A549 (cell line): Measurements from ENCODE around the gene N4BP2. TPM values are rescaled to one million over a fixed set of nuclear protein-coding genes. Genes with fewer than 3 reads are reported as not detected.

Source experiments
- ATAC-seq, 2 experiments: fragments of 200-7000 bp in 1 of 2; fragments of >200 bp in 1 of 2; cut with Nextera tagmentation in 1 of 2; cut with Tn5 transposase in 1 of 2; 3 replicates each; pipeline versions ENCODE4 v1.8.0 to v1.9.1; 2018 to 2020; ENCODE audit warnings: mild to moderate bottlenecking in 1 of 2, moderate library complexity in 1 of 2
- CTCF ChIA-PET: fragments of 300-600 bp; sonication (Branson Sonifier 250); formaldehyde crosslinking; extraction: SDS; loops from one replicate; lab custom pipeline; 2021; ENCODE audit warnings: antibody characterized with exemption, inconsistent platforms; lab: Yijun Ruan, JAX
- POLR2A ChIA-PET: fragments of 350-600 bp; formaldehyde crosslinking; extraction: SDS; loops from one replicate; lab custom pipeline; 2021; ENCODE audit warnings: antibody characterized with exemption, inconsistent platforms; lab: Yijun Ruan, JAX
- DNase-seq, 2 experiments: peaks; one replicate each; pipeline versions ENCODE4 v3.0.0 to v3.0.0-alpha.2; 2011 to 2016; ENCODE audit warnings: low read depth in 1 of 2, low spot score in 1 of 2
- FAIRE-seq: peaks from 2 replicates; lab custom pipeline; 2011; peaks lifted over from hg19 to GRCh38; lab: Jason Lieb, UNC
- H3K27ac ChIP-seq, 2 experiments: fragments of >200 bp; sonication (Bioruptor Twin); formaldehyde crosslinking; 3 replicates each; pipeline ENCODE4 v1.5.1; 2016 to 2017
- H3K4me1 ChIP-seq: fragments of >200 bp; sonication (Bioruptor Twin); formaldehyde crosslinking; 3 replicates; pipeline ENCODE4 v1.6.1; 2016
- H3K4me2 ChIP-seq: fragments of >200 bp; sonication (Bioruptor Twin); formaldehyde crosslinking; 3 replicates; pipeline ENCODE4 v1.6.1; 2016
- H3K4me3 ChIP-seq: fragments of >200 bp; sonication (Bioruptor Twin); formaldehyde crosslinking; 3 replicates; pipeline ENCODE4 v1.5.1; 2016
- H3K9me3 ChIP-seq: fragments of >200 bp; sonication (Bioruptor Twin); formaldehyde crosslinking; 3 replicates; pipeline ENCODE4 v1.6.1; 2016
- BHLHE40 ChIP-seq: IDR thresholded peaks from 2 replicates; pipeline ENCODE4 v1.6.1; 2012; ENCODE audit warnings: low read depth, low read length, inconsistent platforms
- CBX2 ChIP-seq: fragments of 200-600 bp; sonication (generic); IDR thresholded peaks from 2 replicates; pipeline ENCODE4 v1.6.1; 2016; ENCODE audit warnings: low read depth, mild to moderate bottlenecking, borderline replicate concordance
- CEBPB ChIP-seq, 2 experiments: fragments of >200 bp in 1 of 2; sonication (Bioruptor Twin) in 1 of 2; formaldehyde crosslinking in 1 of 2; IDR thresholded peaks; 2 replicates each; pipeline ENCODE4 v1.6.1; 2012 to 2016
- CTCF ChIP-seq: fragments of >200 bp; sonication (Bioruptor Twin); formaldehyde crosslinking; IDR thresholded peaks from 3 replicates; pipeline ENCODE4 v1.5.1; 2016
- ELK1 ChIP-seq: fragments of 150-350 bp; IDR thresholded peaks from 2 replicates; pipeline ENCODE4 v1.6.1; 2014; ENCODE audit warnings: low read depth, mild to moderate bottlenecking, low read length
- FOSL2 ChIP-seq, 2 experiments: fragments of 450-650 bp in 1 of 2; fragments of >200 bp in 1 of 2; sonication (Bioruptor Twin) in 1 of 2; formaldehyde crosslinking; IDR thresholded peaks; 2 replicates each; pipeline versions ENCODE4 v1.5.0 to v1.6.1; 2016 to 2020; ENCODE audit warnings: mild to moderate bottlenecking in 1 of 2, moderate library complexity in 1 of 2
- HMGXB4 ChIP-seq: fragments of 250-450 bp; sonication (Bioruptor Pico); IDR thresholded peaks from 2 replicates; pipeline ENCODE4 v1.5.0; 2021; ENCODE audit warnings: mild to moderate bottlenecking, moderate library complexity, borderline replicate concordance
- HOXB5 ChIP-seq: fragments of 250-450 bp; sonication (Bioruptor Pico); IDR thresholded peaks from 2 replicates; pipeline ENCODE4 v1.5.0; 2020; ENCODE audit warnings: mild to moderate bottlenecking, moderate library complexity
- JUN ChIP-seq, 2 experiments: fragments of >200 bp; sonication (Bioruptor Twin); formaldehyde crosslinking; IDR thresholded peaks; 2 replicates in 1 of 2; 3 replicates in 1 of 2; pipeline ENCODE4 v1.6.1; 2016 to 2017
- KDM5A ChIP-seq: fragments of 200-600 bp; sonication (generic); IDR thresholded peaks from 2 replicates; pipeline ENCODE4 v1.6.1; 2016; ENCODE audit warnings: antibody characterized with exemption, mild to moderate bottlenecking
- MAZ ChIP-seq: fragments of 150-350 bp; IDR thresholded peaks from 2 replicates; pipeline ENCODE4 v1.6.1; 2014; ENCODE audit warnings: antibody characterized with exemption, low read depth, low read length, borderline replicate concordance
- NPAS2 ChIP-seq: fragments of 250-450 bp; sonication (Bioruptor Pico); IDR thresholded peaks from 2 replicates; pipeline ENCODE4 v1.8.0; 2022; ENCODE audit warnings: mild to moderate bottlenecking, moderate library complexity, borderline replicate concordance
- NR3C1 ChIP-seq: fragments of >200 bp; sonication (Bioruptor Twin); formaldehyde crosslinking; IDR thresholded peaks from 3 replicates; pipeline ENCODE4 v1.6.1; 2017
- POLR2AphosphoS2 ChIP-seq: conservative IDR thresholded peaks from 2 replicates; pipeline ENCODE4 v1.6.1; 2012; ENCODE audit warnings: low read length, improper control_type of control experiment, inconsistent platforms
- RAD21 ChIP-seq, 2 experiments: fragments of >200 bp in 1 of 2; sonication (Bioruptor Twin) in 1 of 2; formaldehyde crosslinking in 1 of 2; IDR thresholded peaks in 1 of 2; conservative IDR thresholded peaks in 1 of 2; 2 replicates in 1 of 2; 3 replicates in 1 of 2; pipeline ENCODE4 v1.6.1; 2012 to 2018; ENCODE audit warnings: inconsistent platforms in 1 of 2
- RFX5 ChIP-seq: fragments of 450-650 bp; IDR thresholded peaks from 2 replicates; pipeline ENCODE4 v1.7.1; 2014; ENCODE audit warnings: antibody characterized with exemption, mild to moderate bottlenecking, moderate library complexity
- SMC3 ChIP-seq: fragments of >200 bp; sonication (Bioruptor Twin); formaldehyde crosslinking; IDR thresholded peaks from 3 replicates; pipeline ENCODE4 v1.6.1; 2018; ENCODE audit warnings: inconsistent platforms
- SREBF2 ChIP-seq: fragments of 450-650 bp; IDR thresholded peaks from 2 replicates; pipeline ENCODE4 v1.6.1; 2014; ENCODE audit warnings: mild to moderate bottlenecking, moderate library complexity
- TP53 ChIP-seq: fragments of 250-450 bp; sonication (Bioruptor Pico); IDR thresholded peaks from 2 replicates; pipeline ENCODE4 v1.5.0; 2021; ENCODE audit warnings: mild to moderate bottlenecking, moderate library complexity
- WGBS: methylation state at CpG from one replicate; pipeline ENCODE4 v1.1.6; 2017; ENCODE audit errors: missing lambda C conversion rate; 5-methylcytosine and 5-hydroxymethylcytosine counted together
- polyA plus RNA-seq, 4 experiments: library from polyadenylated mRNA; depleted of rRNA in 3 of 4; stranded (reverse); fragments of >200 nt; fragmentation: RNase III in 1 of 4; extraction: RNeasy Plus Mini Kit Qiagen cat#74134 plus additional on column Dnase treatment in 1 of 4; gene quantifications; 2 replicates in 3 of 4; 3 replicates in 1 of 4; pipeline ENCODE4 v1.2.3, GENCODE V29; 2011 to 2017
- TF ChIP-seq, protein P1 (sequence below): fragments of >200 bp; sonication (Bioruptor Twin); formaldehyde crosslinking; IDR thresholded peaks from 2 replicates; pipeline ENCODE4 v1.6.1; 2016
- TF ChIP-seq, protein P2 (sequence below): fragments of >200 bp; sonication (Bioruptor Twin); formaldehyde crosslinking; IDR thresholded peaks from 3 replicates; pipeline ENCODE4 v1.6.1; 2016

Gene N4BP2
- polyA plus RNA-seq, 2 of the 4 experiments (the other 2 are of a cell fraction) = 2.7 to 10.4 TPM

DNA sequence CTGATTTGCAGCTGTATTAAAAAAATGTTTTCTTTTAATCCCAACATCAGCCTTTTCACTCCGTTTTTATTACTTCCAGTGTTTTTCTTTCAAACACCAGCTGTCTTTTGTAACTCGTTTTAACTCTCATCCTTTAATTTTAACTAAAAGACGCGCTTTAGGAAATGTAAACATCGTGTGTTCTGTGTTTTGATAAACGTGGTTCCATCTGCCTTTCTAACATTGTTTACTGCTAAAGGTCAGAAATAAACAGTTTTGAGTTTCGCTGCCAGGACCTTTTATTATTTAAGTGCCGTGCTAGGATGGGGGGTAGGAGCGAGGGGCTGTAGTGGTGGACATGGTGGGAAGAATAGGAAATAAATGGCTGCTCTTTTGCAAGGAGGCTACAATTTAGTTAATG, 1.5 kb downstream of the N4BP2 start:
- ATAC-seq (no peak), FAIRE-seq (no peak), DNase-seq (no peak)
- ChIA-PET POLR2A (interaction anchor here (0.5 to 4.5 kb wide), 6 partner anchors 64 to 519 kb away, joined by 3 to 61 read pairs (median 3); no protein-coding TSS in a partner anchor), CTCF (interaction anchor here (0.6 to 1.7 kb wide), 3 partner anchors 259 to 276 kb away, joined by 3 to 4 read pairs (median 4); no protein-coding TSS in a partner anchor)
- Histone ChIP-seq H3K9me3 (no peaks in the 10 kb centered on the region), H3K4me3 (peak overlapping the region; percentile 78), H3K27ac (peak overlapping the region; percentile 100), H3K4me2 (peak overlapping the region; percentile 77), H3K4me1 (peaks cover 11% of the 10 kb centered on the region; the same call in 2 of the 3 replicates)
- TF ChIP-seq MAZ = no peak
- TF ChIP-seq BHLHE40 = no peak
- TF ChIP-seq, protein P1, sequence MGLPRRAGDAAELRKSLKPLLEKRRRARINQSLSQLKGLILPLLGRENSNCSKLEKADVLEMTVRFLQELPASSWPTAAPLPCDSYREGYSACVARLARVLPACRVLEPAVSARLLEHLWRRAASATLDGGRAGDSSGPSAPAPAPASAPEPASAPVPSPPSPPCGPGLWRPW = no peak
- TF ChIP-seq CBX2 = no peak
- no peak for TF ChIP-seq HOXB5 (CRISPR knock-in tag)
- TF ChIP-seq ELK1 = no peak
- TF ChIP-seq KDM5A = no peak
- no peak for TF ChIP-seq NR3C1
- no peak for TF ChIP-seq POLR2AphosphoS2
- no peak for TF ChIP-seq JUN (IDR thresholded peaks at IDR 0.05)
- TF ChIP-seq HMGXB4 (CRISPR knock-in tag) = no peak
- TF ChIP-seq RAD21 (conservative IDR thresholded peaks at IDR 0.05 in 1 of 2, IDR thresholded peaks at IDR 0.05 in 1 of 2) = no peak
- TF ChIP-seq, protein P2, sequence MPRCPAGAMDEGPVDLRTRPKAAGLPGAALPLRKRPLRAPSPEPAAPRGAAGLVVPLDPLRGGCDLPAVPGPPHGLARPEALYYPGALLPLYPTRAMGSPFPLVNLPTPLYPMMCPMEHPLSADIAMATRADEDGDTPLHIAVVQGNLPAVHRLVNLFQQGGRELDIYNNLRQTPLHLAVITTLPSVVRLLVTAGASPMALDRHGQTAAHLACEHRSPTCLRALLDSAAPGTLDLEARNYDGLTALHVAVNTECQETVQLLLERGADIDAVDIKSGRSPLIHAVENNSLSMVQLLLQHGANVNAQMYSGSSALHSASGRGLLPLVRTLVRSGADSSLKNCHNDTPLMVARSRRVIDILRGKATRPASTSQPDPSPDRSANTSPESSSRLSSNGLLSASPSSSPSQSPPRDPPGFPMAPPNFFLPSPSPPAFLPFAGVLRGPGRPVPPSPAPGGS = no peak
- no peak for TF ChIP-seq SREBF2
- TF ChIP-seq NPAS2 (CRISPR knock-in tag) = no peak
- no peak for TF ChIP-seq SMC3
- no peak for TF ChIP-seq RFX5
- no peak for TF ChIP-seq TP53 (CRISPR knock-in tag)
- TF ChIP-seq CTCF = no peak
- WGBS = 14% methylated on average over 9 of the region's 9 CpGs

DNA sequence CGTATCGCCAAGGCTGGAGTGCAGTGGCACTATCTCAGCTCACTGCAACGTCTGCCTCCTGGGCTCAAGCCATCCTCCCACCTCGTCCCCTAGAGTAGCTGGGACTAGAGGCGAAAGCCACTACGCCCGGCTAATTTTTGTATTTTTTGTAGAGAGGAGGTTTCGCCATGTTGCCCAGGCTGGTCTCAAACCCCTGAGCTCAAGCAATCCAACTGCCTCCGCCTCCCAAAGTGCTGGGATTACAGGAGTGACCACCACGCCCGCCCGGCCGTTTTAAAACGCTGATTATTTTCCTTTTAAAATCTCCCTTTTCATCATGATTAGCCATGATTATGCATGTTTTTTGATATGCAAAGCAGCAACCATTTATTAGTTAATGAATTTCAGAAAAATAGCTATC, 2.2 kb downstream of the N4BP2 start:
- no peaks in the 10 kb centered on the region for H3K9me3 ChIP-seq
- H3K4me1 ChIP-seq = peaks cover 11% of the 10 kb centered on the region; the same call in 2 of the 3 replicates
- peak overlapping the region; percentile 77 for H3K4me2 ChIP-seq
- H3K4me3 ChIP-seq = no peak overlapping the region
- ATAC-seq = no peak
- 73% methylated on average over 14 of the region's 14 CpGs for WGBS
- CTCF ChIA-PET = interaction anchor here (0.6 to 1.7 kb wide), 2 partner anchors 267 to 275 kb away, joined by 3 to 4 read pairs; no protein-coding TSS in a partner anchor
- DNase-seq = no peak
- no peak for FAIRE-seq
- POLR2A ChIA-PET = no interaction called here
- TF ChIP-seq RAD21 (conservative IDR thresholded peaks at IDR 0.05 in 1 of 2, IDR thresholded peaks at IDR 0.05 in 1 of 2) (no peak), FOSL2 (IDR thresholded peaks at IDR 0.05) (no peak), FOSL2 (CRISPR knock-in tag; IDR thresholded peaks at IDR 0.05) (no peak), NPAS2 (CRISPR knock-in tag) (no peak), ELK1 (no peak), CEBPB (IDR thresholded peaks at IDR 0.05) (no peak)
- TF ChIP-seq, all 56 proteins: peak for 0
- H3K27ac ChIP-seq = peak overlapping the region in 1 of 2 experiments; percentile 100; a peak in 1 of 6 replicates
